Medulla oblongata (tissue), 1 donor: ENCODE data around the gene UBB.
A peak's percentile ranks its signal among the peaks of the same experiment; 100 is the strongest.

Source experiments
- DNase-seq: peaks from one replicate; pipeline ENCODE4 v3.0.0-alpha.2; 2015; ENCODE audit errors: extremely low spot score

UBB gene

GRCh38 chr17:16380640-16381495 is at the start of gene UBB:
Gene UBB, plus strand, starts transcription at chr17:16381091. Its CDS starts 817 bp downstream, at chr17:16381908.
- peak; percentile 97 for DNase-seq

GRCh38 chr17:16338391-16338790 is 42.5 kb upstream of the UBB start:
- no peak for DNase-seq

GRCh38 chr17:16339402-16339801 is 41.5 kb upstream of the UBB start:
- DNase-seq, result no peak

- DNase-seq, result no peak
Measured at GRCh38 chr17:16339959-16340358, 40.9 kb upstream of the UBB start.

- DNase-seq, result no peak
Measured at GRCh38 chr17:16342979-16343378, 37.9 kb upstream of the UBB start.

- DNase-seq, result no peak
Measured at GRCh38 chr17:16343569-16343968, 37.3 kb upstream of the UBB start.

- no peak for DNase-seq
Measured at GRCh38 chr17:16345565-16345964, 35.3 kb upstream of the UBB start.

- no peak for DNase-seq
Measured at GRCh38 chr17:16346721-16347271, 34.1 kb upstream of the UBB start.

GRCh38 chr17:16348586-16348985 is 32.3 kb upstream of the UBB start:
- no peak for DNase-seq

- DNase-seq, result no peak
Measured at GRCh38 chr17:16349431-16349830, 31.5 kb upstream of the UBB start.

- DNase-seq, result no peak
Measured at GRCh38 chr17:16351831-16352230, 29.1 kb upstream of the UBB start.

GRCh38 chr17:16352303-16352666 is 28.6 kb upstream of the UBB start:
- no peak for DNase-seq

- no peak for DNase-seq
Measured at GRCh38 chr17:16352667-16353316, 28.1 kb upstream of the UBB start.

- no peak for DNase-seq
Measured at GRCh38 chr17:16353317-16354174, 27.3 kb upstream of the UBB start, which contains the start of gene CENPV. Gene CENPV, minus strand, starts transcription at chr17:16353469. Its CDS starts 33 bp downstream, at chr17:16353436.

GRCh38 chr17:16354585-16354984 is 26.3 kb upstream of the UBB start:
- DNase-seq, result no peak

- DNase-seq, result no peak
Measured at GRCh38 chr17:16358394-16358793, 22.5 kb upstream of the UBB start.

GRCh38 chr17:16361874-16362273 is 19.0 kb upstream of the UBB start:
- DNase-seq, result no peak

GRCh38 chr17:16363749-16364536 is 16.9 kb upstream of the UBB start:
- peak; percentile 91 for DNase-seq

- no peak for DNase-seq
Measured at GRCh38 chr17:16364625-16365024, 16.3 kb upstream of the UBB start.

GRCh38 chr17:16371742-16372141 is 9.1 kb upstream of the UBB start:
- DNase-seq, result no peak
